Fibroblast of mammary gland (primary cell): ENCODE results near the gene GTF2F1.
A peak's percentile ranks its signal among the peaks of the same experiment; 100 is the strongest.
"Not testable (repeated sequence)": the region's sequence is repeated elsewhere in the genome, so short reads cannot be mapped to it uniquely, and the experiment has no call there.

Source experiments
- DNase-seq: peaks from one replicate; pipeline ENCODE4 v3.0.0-alpha.2; 2010; ENCODE audit warnings: low read depth
- H3K4me3 ChIP-seq: 2 replicates; pipeline ENCODE4 v1.5.1; 2011; ENCODE audit warnings: low read depth, mild to moderate bottlenecking, low read length, moderate library complexity; ENCODE audit not compliant: control insufficient read depth
- CTCF ChIP-seq: conservative IDR thresholded peaks from 2 replicates; pipeline ENCODE4 v1.5.1; 2011; ENCODE audit warnings: low read depth, low read length, inconsistent platforms; ENCODE audit not compliant: control insufficient read depth, insufficient read depth

The GTF2F1 gene

GRCh38 chr19:6412447-6413091 lies 19.6 kb upstream of the GTF2F1 start:
- TF ChIP-seq CTCF, result peak; percentile 55
- DNase-seq, result no peak
- no peak overlapping the region for H3K4me3 ChIP-seq

- no peak for DNase-seq
- TF ChIP-seq CTCF, result no peak
- H3K4me3 ChIP-seq, result no peak overlapping the region
Observed at GRCh38 chr19:6412061-6412446, 19.1 kb upstream of the GTF2F1 start.

GRCh38 chr19:6409346-6409745 lies 16.4 kb upstream of the GTF2F1 start:
- DNase-seq, result no peak
- H3K4me3 ChIP-seq, result no peak overlapping the region
- TF ChIP-seq CTCF, result no peak

GRCh38 chr19:6406401-6406800 lies 13.4 kb upstream of the GTF2F1 start:
- H3K4me3 ChIP-seq, result no peak overlapping the region
- DNase-seq, result no peak
- no peak for TF ChIP-seq CTCF

- TF ChIP-seq CTCF, result no peak
- DNase-seq, result peak; percentile 75
Observed at GRCh38 chr19:6402837-6403608, 10.1 kb upstream of the GTF2F1 start.

GRCh38 chr19:6402058-6402457 lies 9.1 kb upstream of the GTF2F1 start:
- no peak for TF ChIP-seq CTCF
- no peak for DNase-seq
- no peak overlapping the region for H3K4me3 ChIP-seq

More at GRCh38 chr19:6402837-6403608, 10.1 kb upstream of the GTF2F1 start:
- H3K4me3 ChIP-seq, result no peak overlapping the region

- not testable (repeated sequence) for H3K4me3 ChIP-seq, DNase-seq
Observed at GRCh38 chr19:6400062-6400944, 7.3 kb upstream of the GTF2F1 start.
